HG03045 (cell line): ENCODE data around the gene MAIP1.

Experiments used
- ATAC-seq: cut with Tn5 transposase; IDR thresholded peaks from one replicate; pipeline ENCODE4 v1.9.1; 2021; ENCODE audit warnings: mild to moderate bottlenecking, moderate library complexity; ENCODE audit not compliant: unreplicated experiment

The MAIP1 gene

DNA sequence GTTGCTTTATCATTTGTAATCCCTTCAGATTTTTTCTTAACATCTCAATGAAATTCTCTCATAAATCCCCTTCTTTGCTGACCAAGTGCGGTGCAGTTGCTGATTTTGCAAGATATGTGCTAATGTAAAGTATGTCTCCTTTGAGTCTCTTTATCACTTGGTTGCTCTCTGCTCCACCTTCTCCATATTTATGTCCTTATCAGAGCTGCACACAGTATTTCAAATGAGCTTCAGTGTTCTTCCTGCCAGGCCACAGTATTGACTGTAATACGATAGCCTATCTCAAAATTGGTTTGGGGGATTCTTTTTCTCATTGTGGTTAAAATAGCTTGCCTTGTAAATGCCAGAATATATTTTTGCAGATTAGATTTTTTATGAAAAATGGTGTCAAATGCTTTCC is 32.2 kb downstream of the MAIP1 start:
- ATAC-seq, result no peak

DNA sequence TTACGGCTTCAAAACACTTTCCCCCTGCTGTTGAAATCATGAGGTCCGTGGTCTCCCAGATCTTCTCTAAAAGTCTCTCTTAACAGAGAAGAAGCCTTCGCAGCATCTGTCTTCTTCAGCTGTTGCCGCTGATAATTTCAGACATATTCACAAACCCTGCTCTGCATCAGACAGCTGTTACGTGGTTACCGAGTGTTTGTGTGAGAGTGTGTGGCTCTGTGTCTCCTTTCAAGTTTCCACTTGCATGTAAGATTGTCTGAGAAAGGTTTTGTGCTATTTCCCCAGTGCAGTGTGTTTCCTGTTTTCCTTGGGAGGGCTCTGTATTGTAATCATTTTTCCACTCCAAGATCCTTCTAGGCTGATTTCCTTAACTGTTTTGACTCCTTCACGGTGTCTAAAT is 32.8 kb downstream of the MAIP1 start:
- ATAC-seq, result no peak

GRCh38 chr2:199989822-199990221 is 34.4 kb downstream of the MAIP1 start:
- no peak for ATAC-seq

DNA sequence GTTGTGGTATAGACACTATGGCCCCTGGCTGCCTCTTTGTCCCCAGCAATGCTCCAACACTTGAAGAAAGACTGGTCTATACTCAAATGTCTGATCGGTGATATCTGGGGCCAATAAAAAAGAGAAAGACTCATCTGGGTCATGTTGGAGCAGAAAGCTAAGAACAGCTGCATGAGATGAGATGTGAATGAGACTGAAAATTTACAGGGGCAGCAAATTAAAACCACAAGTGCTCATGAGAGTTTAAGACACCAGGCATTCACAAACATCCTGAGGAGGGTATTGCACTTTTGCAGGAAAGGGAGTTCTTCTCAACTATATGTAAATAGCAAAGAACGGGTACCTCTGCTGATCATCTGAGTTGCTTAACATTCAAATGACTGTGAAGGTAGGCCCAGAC is 36.3 kb downstream of the MAIP1 start:
- no peak for ATAC-seq

GRCh38 chr2:199992296-199992695 is 36.9 kb downstream of the MAIP1 start:
- ATAC-seq, result no peak

- ATAC-seq, result no peak
Measured at GRCh38 chr2:199994371-199994770, 39.0 kb downstream of the MAIP1 start.

DNA sequence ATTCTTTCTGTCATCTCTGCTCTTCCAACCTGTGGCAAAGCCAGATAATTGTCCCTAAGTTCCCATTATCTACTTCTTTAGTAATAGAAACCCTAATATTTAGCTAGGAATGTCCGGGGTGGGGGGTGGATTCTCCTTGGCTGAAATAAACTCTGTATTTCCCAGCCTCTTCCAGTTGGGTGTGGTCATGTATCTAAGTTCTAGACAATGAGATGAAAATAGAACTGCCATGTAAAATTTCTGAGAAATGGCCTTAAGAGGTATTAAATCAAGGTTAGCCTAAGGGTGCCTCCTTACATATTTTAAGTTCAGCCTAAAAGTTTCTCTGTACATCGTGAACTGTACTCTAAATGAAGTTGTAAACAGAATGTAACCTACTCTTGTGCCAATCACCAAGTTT is 39.5 kb downstream of the MAIP1 start:
- no peak for ATAC-seq

DNA sequence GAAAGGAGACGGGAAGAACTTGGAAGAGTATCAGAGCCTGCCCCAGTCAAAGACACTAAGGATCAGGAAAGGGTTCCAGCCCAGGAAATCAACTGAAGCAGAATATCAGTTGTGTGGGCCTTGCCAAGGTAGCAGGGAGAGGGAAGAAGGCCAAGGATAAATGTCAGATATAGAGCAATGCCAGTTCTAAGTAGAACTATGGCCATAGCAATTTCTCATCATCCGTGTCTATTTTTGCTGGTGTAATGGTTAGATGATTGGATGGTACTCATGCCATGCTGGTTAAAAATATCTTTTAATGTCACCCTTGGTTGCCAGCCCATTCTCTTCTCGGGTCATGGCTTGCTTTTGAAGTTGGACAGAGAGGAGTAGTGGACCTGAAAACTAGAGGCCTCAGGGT is 41.9 kb downstream of the MAIP1 start:
- no peak for ATAC-seq

- no peak for ATAC-seq
Measured at GRCh38 chr2:199999166-199999565, 43.8 kb downstream of the MAIP1 start.

- ATAC-seq, result no peak
Measured at GRCh38 chr2:200000444-200001163, 45.2 kb downstream of the MAIP1 start.

- no peak for ATAC-seq
Measured at GRCh38 chr2:200003444-200003843, 48.1 kb downstream of the MAIP1 start.

DNA sequence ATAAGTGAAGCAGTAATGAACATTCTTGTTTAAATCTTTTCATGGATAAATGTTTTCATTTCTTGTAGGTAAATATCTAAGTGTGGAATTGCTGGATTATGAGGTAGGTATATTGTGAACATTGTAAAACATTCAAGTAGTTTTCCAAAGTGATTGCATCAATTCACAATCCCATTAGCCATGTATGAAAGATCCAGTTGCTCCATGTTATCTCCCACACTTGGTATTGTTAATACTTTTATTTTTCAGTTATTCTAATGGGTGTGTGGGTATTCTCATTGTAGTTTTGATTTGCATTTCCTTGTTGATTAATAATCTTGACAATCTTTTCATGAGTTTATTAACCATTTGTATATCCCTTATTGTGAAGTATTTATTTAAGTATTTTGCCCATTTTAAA is 50.3 kb downstream of the MAIP1 start:
- ATAC-seq, result no peak

DNA sequence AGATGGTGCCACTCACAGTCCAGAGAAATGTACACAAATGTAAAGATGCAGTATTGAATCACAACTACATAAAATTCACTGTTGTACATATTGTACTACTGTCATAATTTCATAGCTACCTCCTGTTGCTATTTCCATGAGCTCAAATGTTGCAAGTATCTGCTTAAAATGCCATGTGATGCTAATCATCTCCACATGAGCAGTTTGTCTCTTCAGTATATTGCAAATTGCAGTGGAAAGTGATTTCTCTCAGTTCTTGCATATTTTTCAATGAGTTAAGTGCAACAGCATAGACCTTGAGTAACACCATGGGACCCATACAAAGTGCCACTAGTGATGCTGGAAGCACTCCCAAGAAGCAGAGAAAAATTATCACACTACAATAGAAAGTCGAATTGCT is 51.9 kb downstream of the MAIP1 start:
- ATAC-seq, result no peak

- no peak for ATAC-seq
Measured at GRCh38 chr2:200012401-200012800, 57.0 kb downstream of the MAIP1 start.
